K562 (cell line): ENCODE data around the gene POU2F1. TPM values are rescaled to one million over a fixed set of nuclear protein-coding genes. Genes with fewer than 3 reads are reported as not detected.

Experiments
- ATAC-seq: fragments of 200-7000 bp; cut with Tn5 transposase; 3 replicates; pipeline ENCODE4 v1.9.1; 2020; ENCODE audit warnings: moderate library complexity
- BruUV-seq: library from RNA; stranded (reverse); fragments of 400-500 nt; replicated peaks from 2 replicates; lab custom pipeline; 2021; lab: Mats Ljungman, UMichigan
- CTCF ChIA-PET: fragments of 300-600 bp; formaldehyde crosslinking; extraction: SDS; loops from one replicate; lab custom pipeline; 2021; ENCODE audit warnings: low intra/inter-chr PET ratio; lab: Yijun Ruan, JAX
- POLR2A ChIA-PET: fragments of 300-600, 350-650 bp; sonication (Branson Sonifier 250); formaldehyde crosslinking; extraction: SDS; loops from one replicate; lab custom pipeline; 2021; ENCODE audit warnings: antibody characterized with exemption, inconsistent platforms; lab: Yijun Ruan, JAX
- DNase-seq, 4 experiments: peaks; one replicate each; pipeline versions ENCODE4 v3.0.0 to v3.0.0-alpha.2; 2011 to 2018; ENCODE audit warnings: low spot score in 3 of 4, mixed read lengths in 3 of 4; ENCODE audit errors: extremely low read depth in 1 of 4
- FAIRE-seq: peaks from 2 replicates; lab custom pipeline; 2011; peaks lifted over from hg19 to GRCh38; lab: Jason Lieb, UNC
- H2AFZ ChIP-seq: 2 replicates; pipeline ENCODE4 v1.6.0; 2011; ENCODE audit warnings: low read depth, low read length, control low read depth, inconsistent platforms
- H3K27ac ChIP-seq: fragments of 200-600 bp; 3 replicates; pipeline ENCODE4 v1.8.0; 2011; ENCODE audit warnings: low read depth, mild to moderate bottlenecking, control low read depth, inconsistent platforms, low read length, moderate library complexity, mixed read lengths; ENCODE audit errors: extremely low read depth
- H3K27me3 ChIP-seq, 2 experiments: fragments of 300-600 bp in 1 of 2; 2 replicates in 1 of 2; 3 replicates in 1 of 2; pipeline versions ENCODE4 v1.6.0 to v1.8.0; 2011; ENCODE audit warnings: inconsistent platforms in 2 of 2, low read length in 2 of 2, mild to moderate bottlenecking in 1 of 2, mixed read lengths in 1 of 2, moderate library complexity in 1 of 2; ENCODE audit not compliant: control insufficient read depth in 2 of 2, insufficient read depth in 2 of 2
- H3K36me3 ChIP-seq: fragments of 300-600 bp; 3 replicates; pipeline ENCODE4 v1.8.0; 2011; ENCODE audit warnings: mild to moderate bottlenecking, low read length, inconsistent platforms; ENCODE audit not compliant: control insufficient read depth, insufficient read depth
- H3K4me1 ChIP-seq, 2 experiments: fragments of 200-600 bp in 1 of 2; replicated peaks in 1 of 2; 2 replicates in 1 of 2; 3 replicates in 1 of 2; pipeline versions ENCODE4 v1.5.1 to v1.8.0; 2011; ENCODE audit warnings: inconsistent platforms in 2 of 2, low read length in 2 of 2, mild to moderate bottlenecking in 1 of 2, mixed read lengths in 1 of 2, moderate library complexity in 1 of 2; ENCODE audit not compliant: control insufficient read depth in 2 of 2, insufficient read depth in 2 of 2
- H3K4me2 ChIP-seq: 2 replicates; pipeline ENCODE4 v1.6.1; 2011; ENCODE audit warnings: low read length, control low read depth, inconsistent platforms, mixed read lengths; ENCODE audit not compliant: insufficient read depth
- H3K4me3 ChIP-seq: fragments of 200-600 bp; sonication (generic), shearing (Covaris generic); 2 replicates; pipeline ENCODE4 v1.5.1; 2016; ENCODE audit warnings: control low read depth, inconsistent platforms
- H3K79me2 ChIP-seq: fragments of 200-600 bp; 3 replicates; pipeline ENCODE4 v1.8.0; 2011; ENCODE audit warnings: low read length, inconsistent platforms; ENCODE audit not compliant: control insufficient read depth, insufficient read depth
- H3K9ac ChIP-seq, 2 experiments: 2 replicates each; pipeline versions ENCODE4 v1.6.0 to v1.6.1; 2011; ENCODE audit warnings: low read depth in 2 of 2, low read length in 2 of 2, control low read depth in 1 of 2, inconsistent platforms in 1 of 2, mild to moderate bottlenecking in 1 of 2, mixed read lengths in 1 of 2; ENCODE audit not compliant: insufficient read depth in 1 of 2
- H3K9me1 ChIP-seq: one replicate; pipeline ENCODE4 v1.6.0; 2011; ENCODE audit warnings: inconsistent platforms, mild to moderate bottlenecking, low read length, moderate library complexity; ENCODE audit not compliant: control insufficient read depth, insufficient read depth
- H3K9me3 ChIP-seq: replicated peaks from 2 replicates; pipeline ENCODE4 v1.5.1; 2011; ENCODE audit warnings: low read depth, low read length, inconsistent platforms; ENCODE audit not compliant: control insufficient read depth, insufficient read depth
- H4K20me1 ChIP-seq: replicated peaks from 2 replicates; pipeline ENCODE4 v1.6.1; 2011; ENCODE audit warnings: low read length, inconsistent platforms, mixed read lengths; ENCODE audit not compliant: control insufficient read depth, insufficient read depth
- DNMT1 ChIP-seq: fragments of 450-650 bp; IDR thresholded peaks from 2 replicates; pipeline ENCODE4 v1.6.1; 2016; ENCODE audit warnings: antibody characterized with exemption, mild to moderate bottlenecking
- FIP1L1 ChIP-seq: fragments of 200-400 bp; formaldehyde crosslinking; IDR thresholded peaks from 2 replicates; pipeline ENCODE4 v1.6.1; 2018; ENCODE audit warnings: mild to moderate bottlenecking, low read depth, low read length; ENCODE audit not compliant: poor library complexity, severe bottlenecking
- MAZ ChIP-seq, 2 experiments: fragments of 450-650 bp in 1 of 2; sonication (generic) in 1 of 2; formaldehyde crosslinking; IDR thresholded peaks in 1 of 2; conservative IDR thresholded peaks in 1 of 2; 2 replicates each; pipeline versions ENCODE4 v1.4.0 to v1.5.0; 2020; ENCODE audit warnings: mild to moderate bottlenecking in 1 of 2, missing genetic modification reagents in 1 of 2
- NCOA4 ChIP-seq: fragments of 450-650 bp; IDR thresholded peaks from 2 replicates; pipeline ENCODE4 v1.6.1; 2018; ENCODE audit warnings: mild to moderate bottlenecking; ENCODE audit not compliant: partially characterized antibody
- PPARD ChIP-seq: fragments of 250-450 bp; sonication (Bioruptor Pico); IDR thresholded peaks from 2 replicates; pipeline ENCODE4 v1.8.0; 2022; ENCODE audit warnings: inconsistent platforms, mild to moderate bottlenecking, moderate library complexity
- PTRF ChIP-seq: fragments of 450-650 bp; IDR thresholded peaks from 2 replicates; pipeline ENCODE4 v1.6.1; 2016; ENCODE audit warnings: mild to moderate bottlenecking, missing genetic modification characterization, missing compliant biosample characterization
- RBFOX2 ChIP-seq: fragments of 200-400 bp; formaldehyde crosslinking; IDR thresholded peaks from 2 replicates; pipeline ENCODE4 v1.6.1; 2017; ENCODE audit warnings: low read depth, mild to moderate bottlenecking, low read length, moderate library complexity
- RBM15 ChIP-seq: fragments of 200-400 bp; formaldehyde crosslinking; IDR thresholded peaks from 2 replicates; pipeline ENCODE4 v1.6.1; 2018; ENCODE audit warnings: mild to moderate bottlenecking, low read length, moderate library complexity; ENCODE audit not compliant: insufficient read depth
- TAF1 ChIP-seq: IDR thresholded peaks from 2 replicates; pipeline ENCODE4 v1.6.1; 2011; ENCODE audit warnings: mild to moderate bottlenecking, low read length, moderate library complexity; ENCODE audit not compliant: insufficient read depth, control insufficient read depth, severe bottlenecking; ENCODE audit errors: extremely low read depth
- WGBS: fragments of 100-300 bp; shearing (Covaris generic); methylation state at CpG from one replicate; pipeline ENCODE4 v1.1.6; 2016; ENCODE audit warnings: low coverage, mixed read lengths; ENCODE audit not compliant: insufficient coverage; ENCODE audit errors: missing lambda C conversion rate; 5-methylcytosine and 5-hydroxymethylcytosine counted together
- in situ Hi-C: fragments of 300-500 bp; cut with MboI; formaldehyde crosslinking; loops from 4 replicates; pipeline ENCODE4 v1.15.0; 2018; ENCODE audit warnings: inconsistent platforms, mixed read lengths
- intact Hi-C: fragments of 100-400 bp; cut with micrococcal nuclease; formaldehyde crosslinking; loops from 2 replicates; pipeline ENCODE4 v1.14.2; 2022
- polyA plus RNA-seq, 8 experiments: library from polyadenylated mRNA; depleted of rRNA in 4 of 8; stranded (reverse) in 5 of 8; unstranded in 3 of 8; fragments of >200 nt; fragmentation: Nextera tagmentation in 2 of 8; fragmentation: Illumina TruSeq in 1 of 8; extraction: Ambion mirVana in 2 of 8; extraction: Trizol in 1 of 8; gene quantifications; 2 replicates each; pipeline versions ENCODE4 v1.2.1 to v1.2.3, GENCODE V29; 2011 to 2014; ENCODE audit warnings: inconsistent platforms in 1 of 8, missing spikeins in 1 of 8
- total RNA-seq, 7 experiments: library from RNA; depleted of rRNA in 6 of 7; stranded (reverse); fragments of >200 nt in 6 of 7; fragmentation: Illumina TruSeq in 2 of 7; extraction: Trizol in 2 of 7; gene quantifications; 2 replicates each; pipeline versions ENCODE4 v1.2.1 to v1.2.3, GENCODE V29; 2011 to 2021; ENCODE audit warnings: low replicate concordance in 1 of 7
- TF ChIP-seq, protein P1 (sequence below): IDR thresholded peaks from 2 replicates; pipeline ENCODE4 v1.6.1; 2011; ENCODE audit not compliant: insufficient read length; ENCODE audit errors: extremely low read depth
- TF ChIP-seq, protein P2 (sequence below): fragments of 250-450 bp; sonication (Bioruptor Pico); IDR thresholded peaks from 2 replicates; pipeline ENCODE4 v1.8.0; 2021; ENCODE audit warnings: borderline replicate concordance, mild to moderate bottlenecking, moderate library complexity; ENCODE audit not compliant: poor library complexity, severe bottlenecking
- TF ChIP-seq, protein P3 (sequence below): sonication (generic); formaldehyde crosslinking; IDR thresholded peaks from 2 replicates; pipeline ENCODE4 v1.8.0; 2023; ENCODE audit warnings: missing genetic modification reagents, mild to moderate bottlenecking, borderline replicate concordance
- TF ChIP-seq, protein P4 (sequence below): fragments of 450-650 bp; formaldehyde crosslinking; IDR thresholded peaks from 2 replicates; pipeline ENCODE4 v1.4.0; 2022; ENCODE audit warnings: mild to moderate bottlenecking, moderate library complexity

The POU2F1 gene
- total and polyA plus RNA-seq, 9 of the 15 experiments (the other 6 are each of a cell fraction or from before 2014, with no cell fraction given), result 2.6 to 22.3 (median 8.8) TPM

DNA sequence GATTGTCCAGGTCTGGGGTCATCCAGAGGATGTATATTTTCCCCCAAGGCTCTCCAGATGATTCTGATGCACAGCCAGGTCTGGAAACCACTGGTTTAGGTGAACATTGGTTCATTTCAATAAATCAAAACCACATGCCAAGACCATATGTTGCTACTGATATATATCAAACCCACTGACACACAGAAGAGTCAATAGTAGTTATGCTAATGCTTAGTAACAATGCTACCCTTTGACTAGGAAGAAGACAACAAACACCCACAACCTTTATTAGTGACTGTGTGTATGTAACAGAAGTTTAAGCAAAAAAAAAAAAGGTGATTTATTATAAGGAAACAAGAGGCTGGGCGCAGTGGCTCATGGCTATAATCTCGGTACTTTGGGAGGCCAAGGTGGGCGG, 35.6 kb upstream of the POU2F1 start:
- Histone ChIP-seq H3K4me3 (no peak overlapping the region), H3K36me3 (no peaks in the 10 kb centered on the region), H3K9me3 (no peaks in the 10 kb centered on the region), H3K9ac (no peak overlapping the region), H2AFZ (no peak overlapping the region), H3K79me2 (no peaks in the 10 kb centered on the region), H3K9me1 (no peaks in the 10 kb centered on the region), H3K4me2 (no peak overlapping the region), H3K27ac (no peak overlapping the region), H3K27me3 (peaks cover 0 to 3% of the 10 kb centered on the region in 2 experiments; a peak in 1 of 5 replicates), H3K4me1 (no peaks in the 10 kb centered on the region), H4K20me1 (no peaks in the 10 kb centered on the region)
- DNase-seq (no peak), ATAC-seq (no peak), FAIRE-seq (no peak)
- TF ChIP-seq MAZ (CRISPR knock-in tag; conservative IDR thresholded peaks at IDR 0.05 in 1 of 2, IDR thresholded peaks at IDR 0.05 in 1 of 2) (no peak), DNMT1 (no peak), PPARD (CRISPR knock-in tag) (no peak), RBM15 (no peak), PTRF (tag) (no peak), FIP1L1 (no peak), RBFOX2 (no peak), TAF1 (no peak), NCOA4 (no peak)
- TF ChIP-seq, protein P1, sequence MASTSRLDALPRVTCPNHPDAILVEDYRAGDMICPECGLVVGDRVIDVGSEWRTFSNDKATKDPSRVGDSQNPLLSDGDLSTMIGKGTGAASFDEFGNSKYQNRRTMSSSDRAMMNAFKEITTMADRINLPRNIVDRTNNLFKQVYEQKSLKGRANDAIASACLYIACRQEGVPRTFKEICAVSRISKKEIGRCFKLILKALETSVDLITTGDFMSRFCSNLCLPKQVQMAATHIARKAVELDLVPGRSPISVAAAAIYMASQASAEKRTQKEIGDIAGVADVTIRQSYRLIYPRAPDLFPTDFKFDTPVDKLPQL, result no peak
- TF ChIP-seq, protein P2, sequence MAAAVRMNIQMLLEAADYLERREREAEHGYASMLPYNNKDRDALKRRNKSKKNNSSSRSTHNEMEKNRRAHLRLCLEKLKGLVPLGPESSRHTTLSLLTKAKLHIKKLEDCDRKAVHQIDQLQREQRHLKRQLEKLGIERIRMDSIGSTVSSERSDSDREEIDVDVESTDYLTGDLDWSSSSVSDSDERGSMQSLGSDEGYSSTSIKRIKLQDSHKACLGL (CRISPR knock-in tag), result no peak
- TF ChIP-seq, protein P3, sequence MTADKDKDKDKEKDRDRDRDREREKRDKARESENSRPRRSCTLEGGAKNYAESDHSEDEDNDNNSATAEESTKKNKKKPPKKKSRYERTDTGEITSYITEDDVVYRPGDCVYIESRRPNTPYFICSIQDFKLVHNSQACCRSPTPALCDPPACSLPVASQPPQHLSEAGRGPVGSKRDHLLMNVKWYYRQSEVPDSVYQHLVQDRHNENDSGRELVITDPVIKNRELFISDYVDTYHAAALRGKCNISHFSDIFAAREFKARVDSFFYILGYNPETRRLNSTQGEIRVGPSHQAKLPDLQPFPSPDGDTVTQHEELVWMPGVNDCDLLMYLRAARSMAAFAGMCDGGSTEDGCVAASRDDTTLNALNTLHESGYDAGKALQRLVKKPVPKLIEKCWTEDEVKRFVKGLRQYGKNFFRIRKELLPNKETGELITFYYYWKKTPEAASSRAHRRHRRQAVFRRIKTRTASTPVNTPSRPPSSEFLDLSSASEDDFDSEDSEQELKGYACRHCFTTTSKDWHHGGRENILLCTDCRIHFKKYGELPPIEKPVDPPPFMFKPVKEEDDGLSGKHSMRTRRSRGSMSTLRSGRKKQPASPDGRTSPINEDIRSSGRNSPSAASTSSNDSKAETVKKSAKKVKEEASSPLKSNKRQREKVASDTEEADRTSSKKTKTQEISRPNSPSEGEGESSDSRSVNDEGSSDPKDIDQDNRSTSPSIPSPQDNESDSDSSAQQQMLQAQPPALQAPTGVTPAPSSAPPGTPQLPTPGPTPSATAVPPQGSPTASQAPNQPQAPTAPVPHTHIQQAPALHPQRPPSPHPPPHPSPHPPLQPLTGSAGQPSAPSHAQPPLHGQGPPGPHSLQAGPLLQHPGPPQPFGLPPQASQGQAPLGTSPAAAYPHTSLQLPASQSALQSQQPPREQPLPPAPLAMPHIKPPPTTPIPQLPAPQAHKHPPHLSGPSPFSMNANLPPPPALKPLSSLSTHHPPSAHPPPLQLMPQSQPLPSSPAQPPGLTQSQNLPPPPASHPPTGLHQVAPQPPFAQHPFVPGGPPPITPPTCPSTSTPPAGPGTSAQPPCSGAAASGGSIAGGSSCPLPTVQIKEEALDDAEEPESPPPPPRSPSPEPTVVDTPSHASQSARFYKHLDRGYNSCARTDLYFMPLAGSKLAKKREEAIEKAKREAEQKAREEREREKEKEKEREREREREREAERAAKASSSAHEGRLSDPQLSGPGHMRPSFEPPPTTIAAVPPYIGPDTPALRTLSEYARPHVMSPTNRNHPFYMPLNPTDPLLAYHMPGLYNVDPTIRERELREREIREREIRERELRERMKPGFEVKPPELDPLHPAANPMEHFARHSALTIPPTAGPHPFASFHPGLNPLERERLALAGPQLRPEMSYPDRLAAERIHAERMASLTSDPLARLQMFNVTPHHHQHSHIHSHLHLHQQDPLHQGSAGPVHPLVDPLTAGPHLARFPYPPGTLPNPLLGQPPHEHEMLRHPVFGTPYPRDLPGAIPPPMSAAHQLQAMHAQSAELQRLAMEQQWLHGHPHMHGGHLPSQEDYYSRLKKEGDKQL, result no peak
- TF ChIP-seq, protein P4, sequence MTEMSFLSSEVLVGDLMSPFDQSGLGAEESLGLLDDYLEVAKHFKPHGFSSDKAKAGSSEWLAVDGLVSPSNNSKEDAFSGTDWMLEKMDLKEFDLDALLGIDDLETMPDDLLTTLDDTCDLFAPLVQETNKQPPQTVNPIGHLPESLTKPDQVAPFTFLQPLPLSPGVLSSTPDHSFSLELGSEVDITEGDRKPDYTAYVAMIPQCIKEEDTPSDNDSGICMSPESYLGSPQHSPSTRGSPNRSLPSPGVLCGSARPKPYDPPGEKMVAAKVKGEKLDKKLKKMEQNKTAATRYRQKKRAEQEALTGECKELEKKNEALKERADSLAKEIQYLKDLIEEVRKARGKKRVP (CRISPR knock-in tag), result no peak
- intact Hi-C loops, result no loop called here
- POLR2A ChIA-PET, result interaction anchor here (0.5 to 1.5 kb wide), 3 partner anchors 10 to 364 kb away, joined by 4 to 5 read pairs (median 5); partner anchors contain the start of gene POU2F1
- 3% methylated on average over 3 of the region's 3 CpGs for WGBS
- in situ Hi-C loops, result no loop called here
- CTCF ChIA-PET, result no interaction called here
- no TSS peak for BruUV-seq
